ENCODE data around the gene EPB42. TPM values are rescaled to one million over a fixed set of nuclear protein-coding genes. Genes with fewer than 3 reads are reported as not detected.
"Not testable (repeated sequence)": the region's sequence is repeated elsewhere in the genome, so short reads cannot be mapped to it uniquely, and the experiment has no call there.

Gene EPB42
- total RNA-seq, 8 experiments from 2014 or later, result 0.17 to 0.81 (median 0.27) TPM; not detected in 5

- ATAC-seq (replicated peaks in 6 of 8), result peak; percentile 30 to 90 (median 64)
- Histone ChIP-seq H3K4me1 (replicated peaks in 1 of 2) (no peaks in the 10 kb centered on the region), H3K27ac (no peak overlapping the region), H3K4me3 (no peak overlapping the region)
- in situ Hi-C loops (cut with MboI; ENCODE audit: low pct_unique_long_range_greater_than_20kb in 2 of 9, low sequenced_read_pairs in 9 of 9, unreplicated experiment in 9 of 9), result no loop called here
- 7 to 76% (median 33%) methylated on average over 2 to 6 of the region's 8 CpGs for WGBS, 10 experiments
These were observed 16.6 kb downstream of the EPB42 start for GRCh38 chr15:43204016-43204901.

- in situ Hi-C loops (cut with MboI; ENCODE audit: low pct_unique_long_range_greater_than_20kb in 2 of 9, low sequenced_read_pairs in 9 of 9, unreplicated experiment in 9 of 9), result loop anchor here in 2 of 9 experiments (25.0 kb wide), 1 partner anchor 87 kb away; no protein-coding TSS in a partner anchor
- no peak for ATAC-seq (replicated peaks in 6 of 8)
- no peak overlapping the region for H3K4me3 ChIP-seq
- no peaks in the 10 kb centered on the region for H3K4me1 ChIP-seq (replicated peaks in 1 of 2)
- H3K27ac ChIP-seq, result no peak overlapping the region
- 0 to 94% (median 81%) methylated on average over 1 to 3 of the region's 3 CpGs for WGBS, 10 experiments
These were observed 20.8 kb downstream of the EPB42 start for GRCh38 chr15:43199945-43200488.

GRCh38 chr15:43198992-43199391, 21.8 kb downstream of the EPB42 start:
- Histone ChIP-seq H3K4me1 (replicated peaks in 1 of 2) (no peaks in the 10 kb centered on the region), H3K27ac (no peak overlapping the region), H3K4me3 (no peak overlapping the region)
- 100% methylated on average over 1 of the region's 3 CpGs; no CpG with 5 or more reads in 8 of the 10 experiments for WGBS, 10 experiments
- in situ Hi-C loops (cut with MboI; ENCODE audit: low pct_unique_long_range_greater_than_20kb in 2 of 9, low sequenced_read_pairs in 9 of 9, unreplicated experiment in 9 of 9), result loop anchor here in 2 of 9 experiments (25.0 kb wide), 1 partner anchor 88 kb away; no protein-coding TSS in a partner anchor
- no peak for ATAC-seq (replicated peaks in 6 of 8)

GRCh38 chr15:43198556-43198955, 22.3 kb downstream of the EPB42 start:
- not testable (repeated sequence) for H3K4me1 ChIP-seq (replicated peaks in 1 of 2); H3K4me3 ChIP-seq; H3K27ac ChIP-seq; ATAC-seq (replicated peaks in 6 of 8)
- 80 to 100% (median 100%) methylated on average over 1 to 4 of the region's 4 CpGs; no CpG with 5 or more reads in 3 of the 10 experiments for WGBS, 10 experiments
- in situ Hi-C loops (cut with MboI; ENCODE audit: low pct_unique_long_range_greater_than_20kb in 2 of 9, low sequenced_read_pairs in 9 of 9, unreplicated experiment in 9 of 9), result loop anchor here in 2 of 9 experiments (25.0 kb wide), 1 partner anchor 89 kb away; no protein-coding TSS in a partner anchor

GRCh38 chr15:43197773-43198172, 23.0 kb downstream of the EPB42 start:
- not testable (repeated sequence) for H3K27ac ChIP-seq; H3K4me1 ChIP-seq (replicated peaks in 1 of 2); ATAC-seq (replicated peaks in 6 of 8); H3K4me3 ChIP-seq
- WGBS, 10 experiments, result 50 to 100% (median 94%) methylated on average over 1 to 3 of the region's 3 CpGs; no CpG with 5 or more reads in 4 of the 10 experiments
- in situ Hi-C loops (cut with MboI; ENCODE audit: low pct_unique_long_range_greater_than_20kb in 2 of 9, low sequenced_read_pairs in 9 of 9, unreplicated experiment in 9 of 9), result loop anchor here in 2 of 9 experiments (25.0 kb wide), 1 partner anchor 90 kb away; no protein-coding TSS in a partner anchor

GRCh38 chr15:43196760-43197548, 23.9 kb downstream of the EPB42 start:
- ATAC-seq (replicated peaks in 6 of 8), result no peak
- in situ Hi-C loops (cut with MboI; ENCODE audit: low pct_unique_long_range_greater_than_20kb in 2 of 9, low sequenced_read_pairs in 9 of 9, unreplicated experiment in 9 of 9), result loop anchor here in 2 of 9 experiments (25.0 kb wide), 1 partner anchor 90 kb away; no protein-coding TSS in a partner anchor
- 58 to 100% (median 89%) methylated on average over 2 to 6 of the region's 10 CpGs; no CpG with 5 or more reads in 3 of the 10 experiments for WGBS, 10 experiments
- Histone ChIP-seq H3K4me3 (no peak overlapping the region), H3K27ac (no peak overlapping the region), H3K4me1 (replicated peaks in 1 of 2) (no peaks in the 10 kb centered on the region)

GRCh38 chr15:43194795-43195194, 26.0 kb downstream of the EPB42 start:
- H3K27ac ChIP-seq, result no peak overlapping the region
- in situ Hi-C loops (cut with MboI; ENCODE audit: low pct_unique_long_range_greater_than_20kb in 2 of 9, low sequenced_read_pairs in 9 of 9, unreplicated experiment in 9 of 9), result loop anchor here in 2 of 9 experiments (25.0 kb wide), 1 partner anchor 93 kb away; no protein-coding TSS in a partner anchor
- no peak for ATAC-seq (replicated peaks in 6 of 8)
- no peak overlapping the region for H3K4me3 ChIP-seq
- no peaks in the 10 kb centered on the region for H3K4me1 ChIP-seq (replicated peaks in 1 of 2)
- 45 to 100% (median 74%) methylated on average over 1 to 2 of the region's 2 CpGs; no CpG with 5 or more reads in 2 of the 10 experiments for WGBS, 10 experiments

GRCh38 chr15:43193710-43194109, 27.1 kb downstream of the EPB42 start:
- H3K4me1 ChIP-seq (replicated peaks in 1 of 2), result no peaks in the 10 kb centered on the region
- in situ Hi-C loops (cut with MboI; ENCODE audit: low pct_unique_long_range_greater_than_20kb in 2 of 9, low sequenced_read_pairs in 9 of 9, unreplicated experiment in 9 of 9), result loop anchor here in 2 of 9 experiments (25.0 kb wide), 1 partner anchor 94 kb away; no protein-coding TSS in a partner anchor
- no peak for ATAC-seq (replicated peaks in 6 of 8)
- H3K4me3 ChIP-seq, result no peak overlapping the region
- 83 to 100% (median 95%) methylated on average over 1 to 2 of the region's 2 CpGs; no CpG with 5 or more reads in 1 of the 10 experiments for WGBS, 10 experiments
- no peak overlapping the region for H3K27ac ChIP-seq

GRCh38 chr15:43190178-43190577, 30.6 kb downstream of the EPB42 start:
- Histone ChIP-seq H3K27ac (no peak overlapping the region), H3K4me3 (no peak overlapping the region), H3K4me1 (replicated peaks in 1 of 2) (peaks cover 0 to 10% of the 10 kb centered on the region in 2 donors)
- in situ Hi-C loops (cut with MboI; ENCODE audit: low pct_unique_long_range_greater_than_20kb in 2 of 9, low sequenced_read_pairs in 9 of 9, unreplicated experiment in 9 of 9), result loop anchor here in 2 of 9 experiments (25.0 kb wide), 1 partner anchor 97 kb away; no protein-coding TSS in a partner anchor
- no peak for ATAC-seq (replicated peaks in 6 of 8)
- 100% methylated on average over 1 of the region's 1 CpG; no CpG with 5 or more reads in 5 of the 10 experiments for WGBS, 10 experiments

GRCh38 chr15:43189296-43189695, 31.5 kb downstream of the EPB42 start:
- 55 to 96% (median 75%) methylated on average over 1 to 2 of the region's 2 CpGs; no CpG with 5 or more reads in 2 of the 10 experiments for WGBS, 10 experiments
- no peak for ATAC-seq (replicated peaks in 6 of 8)
- Histone ChIP-seq H3K4me1 (replicated peaks in 1 of 2) (peaks cover 0 to 10% of the 10 kb centered on the region in 2 donors), H3K4me3 (no peak overlapping the region), H3K27ac (no peak overlapping the region)
- in situ Hi-C loops (cut with MboI; ENCODE audit: low pct_unique_long_range_greater_than_20kb in 2 of 9, low sequenced_read_pairs in 9 of 9, unreplicated experiment in 9 of 9), result loop anchor here in 2 of 9 experiments (25.0 kb wide), 1 partner anchor 98 kb away; no protein-coding TSS in a partner anchor

- Histone ChIP-seq H3K4me3 (no peak overlapping the region), H3K4me1 (replicated peaks in 1 of 2) (peaks cover 0 to 10% of the 10 kb centered on the region in 2 donors), H3K27ac (no peak overlapping the region)
- 13 to 67% (median 50%) methylated on average over 1 to 2 of the region's 2 CpGs; no CpG with 5 or more reads in 4 of the 10 experiments for WGBS, 10 experiments
- in situ Hi-C loops (cut with MboI; ENCODE audit: low pct_unique_long_range_greater_than_20kb in 2 of 9, low sequenced_read_pairs in 9 of 9, unreplicated experiment in 9 of 9), result loop anchor here in 2 of 9 experiments (25.0 kb wide), 1 partner anchor 100 kb away; no protein-coding TSS in a partner anchor
- peak in 1 of 8 experiments; percentile 4 for ATAC-seq (replicated peaks in 6 of 8)
These were observed 33.2 kb downstream of the EPB42 start for GRCh38 chr15:43187544-43188155.

- H3K4me1 ChIP-seq (replicated peaks in 1 of 2), result peaks cover 0 to 10% of the 10 kb centered on the region in 2 donors
- WGBS, 10 experiments, result 0 to 41% (median 4%) methylated on average over 1 to 6 of the region's 13 CpGs
- H3K4me3 ChIP-seq, result peak overlapping the region; percentile 46 to 67 (median 58)
- H3K27ac ChIP-seq, result peak overlapping the region in 1 of 2 donors; percentile 87
- ATAC-seq (replicated peaks in 6 of 8), result peak in 6 of 8 experiments; percentile 3 to 8 (median 5)
- in situ Hi-C loops (cut with MboI; ENCODE audit: low pct_unique_long_range_greater_than_20kb in 2 of 9, low sequenced_read_pairs in 9 of 9, unreplicated experiment in 9 of 9), result loop anchor here in 2 of 9 experiments (25.0 kb wide), 1 partner anchor 101 kb away; no protein-coding TSS in a partner anchor
These were observed 34.8 kb downstream of the EPB42 start for GRCh38 chr15:43186003-43186353.
